Neural progenitor cell (in vitro differentiated cells): Measurements from ENCODE around the gene MBD2.

Experiments
- CTCF ChIP-seq: fragments of 200-600 bp; sonication (generic); IDR thresholded peaks from 2 replicates; pipeline ENCODE4 v1.5.1; 2017; ENCODE audit warnings: antibody characterized with exemption, mild to moderate bottlenecking
- EZH2phosphoT487 ChIP-seq: fragments of 200-600 bp; sonication (generic); IDR thresholded peaks from 2 replicates; pipeline ENCODE4 v1.6.1; 2017; ENCODE audit warnings: antibody characterized with exemption

- no peak for TF ChIP-seq CTCF
- TF ChIP-seq EZH2phosphoT487 = no peak
Measured at GRCh38 chr18:54239091-54239490, 14.6 kb upstream of the MBD2 start.
